B cell (primary cell): ENCODE data around the gene SERPINB6. TPM values are rescaled to one million over a fixed set of nuclear protein-coding genes. Genes with fewer than 3 reads are reported as not detected.

Source experiments
- ATAC-seq: fragments of 200-7000 bp; cut with Tn5 transposase; one replicate; pipeline ENCODE4 v1.10.0; 2021; ENCODE audit warnings: low read depth, mild to moderate bottlenecking, moderate number of reproducible peaks, moderate library complexity
- CTCF ChIA-PET: fragments of 350-600 bp; sonication (Branson Sonifier 250); formaldehyde crosslinking; loops from one replicate; lab custom pipeline; 2021; ENCODE audit warnings: antibody characterized with exemption, inconsistent platforms; lab: Charles Lee
- POLR2A ChIA-PET: fragments of 350-600 bp; sonication (Branson Sonifier 250); formaldehyde crosslinking; loops from one replicate; lab custom pipeline; 2021; ENCODE audit warnings: antibody characterized with exemption; lab: Charles Lee
- DNase-seq: peaks from one replicate; pipeline ENCODE4 v3.0.0; 2013
- H2AFZ ChIP-seq: 2 replicates; pipeline ENCODE4 v1.6.1; 2012; ENCODE audit warnings: mild to moderate bottlenecking, low read depth, low read length; ENCODE audit not compliant: insufficient read depth, poor library complexity, severe bottlenecking
- H3K27ac ChIP-seq, 2 donors: 1 replicate in 1 of 2; 2 replicates in 1 of 2; pipeline ENCODE4 v1.5.1; 2012 to 2013; ENCODE audit warnings: low read length in 2 of 2, mild to moderate bottlenecking in 2 of 2, moderate library complexity in 1 of 2
- H3K27me3 ChIP-seq, 4 experiments: fragments of 200-600 bp in 1 of 4; sonication (generic) in 1 of 4; replicated peaks in 1 of 4; 1 replicate in 2 of 4; 2 replicates in 2 of 4; pipeline versions ENCODE4 v1.6.1 to v1.7.0; 2013 to 2016; ENCODE audit warnings: low read length in 3 of 4, mild to moderate bottlenecking in 2 of 4, mixed read lengths in 1 of 4, moderate library complexity in 1 of 4; ENCODE audit not compliant: insufficient read depth in 4 of 4, control insufficient read depth in 3 of 4; ENCODE audit errors: control extremely low read depth in 1 of 4
- H3K36me3 ChIP-seq, 2 experiments: replicated peaks in 1 of 2; 1 replicate in 1 of 2; 2 replicates in 1 of 2; pipeline versions ENCODE4 v1.6.1 to v1.7.1; 2013; ENCODE audit warnings: low read length in 1 of 2; ENCODE audit not compliant: insufficient read depth in 2 of 2, control insufficient read depth in 1 of 2; ENCODE audit errors: control extremely low read depth in 1 of 2, extremely low read depth in 1 of 2
- H3K4me1 ChIP-seq, 2 donors: fragments of 200-600 bp in 1 of 2; sonication (generic) in 1 of 2; 1 replicate in 1 of 2; 2 replicates in 1 of 2; pipeline versions ENCODE4 v1.5.1 to v1.6.1; 2013 to 2017; ENCODE audit warnings: low read length in 2 of 2; ENCODE audit not compliant: control insufficient read depth in 2 of 2, insufficient read depth in 2 of 2
- H3K4me2 ChIP-seq: replicated peaks from 2 replicates; pipeline ENCODE3; 2012; ENCODE audit warnings: mild to moderate bottlenecking, low read depth, low read length; ENCODE audit not compliant: poor library complexity, severe bottlenecking
- H3K4me3 ChIP-seq, 5 experiments: fragments of 200-600 bp in 1 of 5; sonication (generic) in 1 of 5; 1 replicate in 3 of 5; 2 replicates in 2 of 5; pipeline versions ENCODE4 v1.5.1 to v1.7.0; 2011 to 2016; ENCODE audit warnings: low read length in 4 of 5, mild to moderate bottlenecking in 4 of 5, low read depth in 2 of 5, control low read depth in 1 of 5, moderate library complexity in 1 of 5; ENCODE audit not compliant: insufficient read depth in 1 of 5; ENCODE audit errors: control extremely low read depth in 1 of 5, extremely low read depth in 1 of 5
- H3K79me2 ChIP-seq: fragments of 200-600 bp; sonication (generic); one replicate; pipeline ENCODE4 v1.6.0; 2016; ENCODE audit warnings: low read length; ENCODE audit not compliant: control insufficient read depth, insufficient read depth
- H3K9ac ChIP-seq: fragments of 200-600 bp; sonication (generic); 2 replicates; pipeline ENCODE4 v1.6.1; 2017; ENCODE audit warnings: mild to moderate bottlenecking, low read length, moderate library complexity
- H3K9me3 ChIP-seq, 3 donors: one replicate each; pipeline versions ENCODE4 v1.6.1 to v1.7.1; 2013; ENCODE audit warnings: low read length in 2 of 3; ENCODE audit not compliant: control insufficient read depth in 2 of 3, insufficient read depth in 1 of 3; ENCODE audit errors: control extremely low read depth in 1 of 3
- H4K20me1 ChIP-seq: 2 replicates; pipeline ENCODE4 v1.6.0; 2012; ENCODE audit warnings: mild to moderate bottlenecking, low read length; ENCODE audit not compliant: insufficient read depth, control insufficient read depth, poor library complexity, severe bottlenecking
- H3K27ac Mint-ChIP-seq: one replicate; pipeline ENCODE4 v1.8.0; 2021; ENCODE audit warnings: mixed read lengths
- H3K27me3 Mint-ChIP-seq: one replicate; pipeline ENCODE4 v1.8.0; 2021; ENCODE audit warnings: mixed read lengths
- H3K4me1 Mint-ChIP-seq: one replicate; pipeline ENCODE4 v1.8.0; 2021; ENCODE audit warnings: mixed read lengths
- H3K4me3 Mint-ChIP-seq: one replicate; pipeline ENCODE4 v1.8.0; 2021; ENCODE audit warnings: mixed read lengths
- H3K9me3 Mint-ChIP-seq: one replicate; pipeline ENCODE4 v1.8.0; 2022; ENCODE audit warnings: mixed read lengths; ENCODE audit not compliant: insufficient read depth
- CTCF ChIP-seq: fragments of 200-600 bp; IDR thresholded peaks from one replicate; pipeline ENCODE4 v1.8.0; 2022; ENCODE audit warnings: antibody characterized with exemption, mild to moderate bottlenecking
- EZH2 ChIP-seq: IDR thresholded peaks from 2 replicates; pipeline ENCODE4 v1.6.1; 2012; ENCODE audit warnings: borderline replicate concordance, low read depth, mild to moderate bottlenecking, moderate library complexity, low read length; ENCODE audit not compliant: insufficient read depth, poor library complexity, severe bottlenecking
- WGBS: methylation state at CpG from one replicate; pipeline ENCODE4 v1.1.5; 2013; ENCODE audit warnings: missing lambda C conversion rate; ENCODE audit not compliant: insufficient coverage; 5-methylcytosine and 5-hydroxymethylcytosine counted together
- intact Hi-C: fragments of 100-400 bp; cut with micrococcal nuclease; formaldehyde crosslinking; loops from one replicate; pipeline ENCODE4 v1.10.0; 2022
- polyA plus RNA-seq: library from polyadenylated mRNA; depleted of rRNA; stranded (reverse); fragments of >200 nt; gene quantifications from 2 replicates; pipeline ENCODE4 v1.2.3, GENCODE V29; 2012
- total RNA-seq, 2 donors: library from RNA; stranded (reverse); fragments of 120-200 nt in 1 of 2; gene quantifications; 1 replicate in 1 of 2; 2 replicates in 1 of 2; pipeline versions ENCODE4 v1.2.3 to v1.2.4, GENCODE V29; 2013 to 2022

The SERPINB6 gene
- total and polyA plus RNA-seq, 2 donors (not counting 1 experiment from before 2014, with no cell fraction given), result 35.2 to 58.5 TPM

- Histone ChIP-seq H3K9ac (no peak overlapping the region), H2AFZ (no peak overlapping the region), H3K27ac (no peak overlapping the region), H3K27me3 (no peaks in the 10 kb centered on the region), H3K4me3 (no peak overlapping the region), H3K4me2 (no peak overlapping the region), H3K36me3 (no peaks in the 10 kb centered on the region), H3K9me3 (no peaks in the 10 kb centered on the region), H3K79me2 (no peaks in the 10 kb centered on the region), H3K4me1 (peaks cover 15 to 17% of the 10 kb centered on the region in 2 donors), H4K20me1 (no peaks in the 10 kb centered on the region)
- Mint-ChIP-seq H3K4me3 (no peak overlapping the region), H3K27ac (no peak overlapping the region), H3K9me3 (no peaks in the 10 kb centered on the region), H3K4me1 (peaks cover 18% of the 10 kb centered on the region), H3K27me3 (no peaks in the 10 kb centered on the region)
- POLR2A ChIA-PET, result no interaction called here
- DNase-seq (no peak), ATAC-seq (no peak)
- TF ChIP-seq EZH2 (no peak), CTCF (no peak)
- CTCF ChIA-PET, result interaction anchor here (1.3 to 8.6 kb wide), 9 partner anchors 8 to 124 kb away, joined by 4 to 85 read pairs (median 9); partner anchors contain the start of gene SERPINB1
- 88% methylated on average over 2 of the region's 3 CpGs for WGBS
- intact Hi-C loops, result no loop called here
These were observed 56.2 kb downstream of the SERPINB6 start for GRCh38 chr6:2915150-2915549.

- H3K4me1 Mint-ChIP-seq, result peaks cover 25% of the 10 kb centered on the region
- Histone ChIP-seq H3K4me2 (no peak overlapping the region), H3K79me2 (peaks cover 4% of the 10 kb centered on the region), H2AFZ (no peak overlapping the region), H3K9ac (no peak overlapping the region), H3K4me3 (no peak overlapping the region), H3K9me3 (no peaks in the 10 kb centered on the region), H3K4me1 (peaks cover 24 to 25% of the 10 kb centered on the region in 2 donors), H3K27ac (no peak overlapping the region), H3K27me3 (no peaks in the 10 kb centered on the region), H3K36me3 (no peaks in the 10 kb centered on the region), H4K20me1 (no peaks in the 10 kb centered on the region)
- WGBS, result 85% methylated on average over 3 of the region's 7 CpGs
- no peaks in the 10 kb centered on the region for H3K27me3 Mint-ChIP-seq
- no peak for ATAC-seq
- intact Hi-C loops, result no loop called here
- ChIA-PET CTCF (interaction anchor here (0.8 to 8.6 kb wide), 15 partner anchors 9 to 123 kb away, joined by 3 to 85 read pairs (median 5); partner anchors contain the start of gene SERPINB1), POLR2A (interaction anchor here (1.2 kb wide), 1 partner anchor 10 kb away, joined by 4 read pairs; no protein-coding TSS in a partner anchor)
- no peaks in the 10 kb centered on the region for H3K9me3 Mint-ChIP-seq
- H3K4me3 Mint-ChIP-seq, result no peak overlapping the region
- no peak for TF ChIP-seq EZH2
- no peak for TF ChIP-seq CTCF
- DNase-seq, result no peak
- no peak overlapping the region for H3K27ac Mint-ChIP-seq
These were observed 57.1 kb downstream of the SERPINB6 start for GRCh38 chr6:2914318-2914660.
